ACHN (cell line): Measurements from ENCODE around the gene CNKSR1.
A peak's percentile ranks its signal among the peaks of the same experiment; 100 is the strongest.

Source experiments
- DNase-seq: peaks from one replicate; pipeline ENCODE4 v3.0.0-alpha.2; 2015
- in situ Hi-C: cut with HindIII; loops from 2 replicates; pipeline ENCODE4 v1.10.0; 2017; ENCODE audit warnings: low sequenced_read_pairs, low pct_ligation_motif_present, low pct_unique_long_range_greater_than_20kb

The CNKSR1 gene

GRCh38 chr1:26177182-26177684 is at the start of gene CNKSR1:
CNKSR1 (plus strand) TSS chr1:26177491; CDS start chr1:26177548, 57 bp downstream.
- DNase-seq = no peak
- in situ Hi-C loops = no loop called here

- no peak for DNase-seq
- in situ Hi-C loops = no loop called here
Observed at GRCh38 chr1:26129778-26130177, 47.5 kb upstream of the CNKSR1 start.

GRCh38 chr1:26130695-26131094 is 46.6 kb upstream of the CNKSR1 start:
- no peak for DNase-seq
- in situ Hi-C loops = no loop called here

- in situ Hi-C loops = no loop called here
- no peak for DNase-seq
Observed at GRCh38 chr1:26132128-26132833, 45.0 kb upstream of the CNKSR1 start.

- in situ Hi-C loops = no loop called here
- no peak for DNase-seq
Observed at GRCh38 chr1:26132834-26133167, 44.5 kb upstream of the CNKSR1 start.

- DNase-seq = no peak
- in situ Hi-C loops = no loop called here
Observed at GRCh38 chr1:26134466-26134865, 42.8 kb upstream of the CNKSR1 start.

- DNase-seq = no peak
- in situ Hi-C loops = no loop called here
Observed at GRCh38 chr1:26138974-26139558, 38.2 kb upstream of the CNKSR1 start.

- in situ Hi-C loops = no loop called here
- DNase-seq = no peak
Observed at GRCh38 chr1:26142159-26142558, 35.1 kb upstream of the CNKSR1 start.

GRCh38 chr1:26145041-26145959 is 32.0 kb upstream of the CNKSR1 start:
- peak; percentile 79 for DNase-seq
- in situ Hi-C loops = no loop called here

- DNase-seq = no peak
- in situ Hi-C loops = no loop called here
Observed at GRCh38 chr1:26145960-26146294, 31.4 kb upstream of the CNKSR1 start.

- in situ Hi-C loops = no loop called here
- no peak for DNase-seq
Observed at GRCh38 chr1:26148887-26149286, 28.4 kb upstream of the CNKSR1 start.

- in situ Hi-C loops = no loop called here
- no peak for DNase-seq
Observed at GRCh38 chr1:26153966-26154532, 23.2 kb upstream of the CNKSR1 start.

- in situ Hi-C loops = no loop called here
- no peak for DNase-seq
Observed at GRCh38 chr1:26154750-26155149, 22.5 kb upstream of the CNKSR1 start.

GRCh38 chr1:26155370-26156284 is 21.7 kb upstream of the CNKSR1 start:
- in situ Hi-C loops = no loop called here
- no peak for DNase-seq

GRCh38 chr1:26156285-26157038 is 20.8 kb upstream of the CNKSR1 start:
- in situ Hi-C loops = no loop called here
- DNase-seq = no peak

- no peak for DNase-seq
- in situ Hi-C loops = no loop called here
Observed at GRCh38 chr1:26158271-26158907, 18.9 kb upstream of the CNKSR1 start.
